Activated CD8-positive, alpha-beta memory T cell treated with anti-CD3 and anti-CD28 coated beads, Interleukin-2, amount 50 U/mL, for 1 hour (primary cell): Measurements from ENCODE around the gene PRR5L.
"Not testable (repeated sequence)": the region's sequence is repeated elsewhere in the genome, so short reads cannot be mapped to it uniquely, and the experiment has no call there.

Experiments used
- DNase-seq: peaks from one replicate; pipeline ENCODE4 v3.0.0-alpha.2; 2020; ENCODE audit errors: extremely low read depth

The PRR5L gene

GRCh38 chr11:36280531-36280930 lies 15.6 kb upstream of the PRR5L start:
- DNase-seq = no peak

- DNase-seq = no peak
Observed at GRCh38 chr11:36281850-36282249, 14.2 kb upstream of the PRR5L start.

DNA sequence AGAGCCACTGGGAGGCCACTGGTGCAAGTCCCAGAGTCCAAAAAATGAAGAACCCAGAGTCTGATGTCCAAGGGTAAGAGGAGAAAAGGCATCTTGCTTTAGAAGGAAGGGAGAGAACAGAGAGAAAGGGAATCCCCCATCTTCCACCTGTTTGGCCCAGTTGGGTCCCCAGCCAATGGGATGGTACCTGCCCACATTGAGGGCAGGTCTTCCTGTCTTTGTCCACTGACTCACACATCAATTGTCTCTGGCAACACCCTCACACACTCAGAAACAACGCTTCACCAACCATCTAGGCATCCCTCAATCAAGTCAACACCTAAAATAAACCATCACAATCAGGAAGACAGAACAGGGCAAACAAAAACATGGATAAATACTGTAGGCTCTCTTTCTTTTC lies 13.2 kb upstream of the PRR5L start:
- DNase-seq = no peak

DNA sequence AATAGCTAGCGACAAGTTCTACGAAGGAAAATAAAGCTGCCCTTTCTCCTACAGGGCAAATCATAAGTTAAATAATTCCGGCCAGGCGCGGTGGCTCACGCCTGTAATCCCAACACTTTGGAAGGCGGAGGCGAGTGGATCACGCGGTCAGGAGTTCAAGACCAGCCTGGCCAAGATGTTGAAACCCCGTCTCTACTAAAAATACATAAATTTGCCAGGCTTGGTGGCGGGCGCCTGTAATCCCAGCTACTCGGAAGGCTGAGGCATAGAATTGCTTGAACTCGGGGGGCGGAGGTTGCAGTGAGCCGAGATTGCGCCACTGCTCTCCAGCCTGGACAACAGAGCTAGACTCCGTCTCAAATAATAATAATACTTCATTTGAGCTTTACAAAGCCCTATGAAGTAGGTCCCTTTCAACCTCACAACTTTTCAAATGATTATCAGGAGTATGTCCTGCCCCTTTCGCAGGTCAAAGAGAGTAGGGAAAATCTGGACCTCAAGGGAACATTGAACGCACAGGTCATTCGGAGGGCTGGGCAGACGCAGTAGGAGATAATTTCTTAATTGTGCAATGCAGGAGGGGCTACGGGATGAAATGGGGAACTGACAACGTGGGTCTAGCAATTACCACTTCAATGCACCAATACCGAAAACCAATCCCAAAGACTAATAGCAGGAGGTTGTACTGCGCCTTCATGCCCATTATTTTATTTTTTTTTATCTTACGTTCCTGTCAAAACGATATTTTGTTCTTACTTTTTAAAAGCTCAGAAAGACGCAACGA lies 7.5 kb upstream of the PRR5L start:
- DNase-seq = no peak

DNA sequence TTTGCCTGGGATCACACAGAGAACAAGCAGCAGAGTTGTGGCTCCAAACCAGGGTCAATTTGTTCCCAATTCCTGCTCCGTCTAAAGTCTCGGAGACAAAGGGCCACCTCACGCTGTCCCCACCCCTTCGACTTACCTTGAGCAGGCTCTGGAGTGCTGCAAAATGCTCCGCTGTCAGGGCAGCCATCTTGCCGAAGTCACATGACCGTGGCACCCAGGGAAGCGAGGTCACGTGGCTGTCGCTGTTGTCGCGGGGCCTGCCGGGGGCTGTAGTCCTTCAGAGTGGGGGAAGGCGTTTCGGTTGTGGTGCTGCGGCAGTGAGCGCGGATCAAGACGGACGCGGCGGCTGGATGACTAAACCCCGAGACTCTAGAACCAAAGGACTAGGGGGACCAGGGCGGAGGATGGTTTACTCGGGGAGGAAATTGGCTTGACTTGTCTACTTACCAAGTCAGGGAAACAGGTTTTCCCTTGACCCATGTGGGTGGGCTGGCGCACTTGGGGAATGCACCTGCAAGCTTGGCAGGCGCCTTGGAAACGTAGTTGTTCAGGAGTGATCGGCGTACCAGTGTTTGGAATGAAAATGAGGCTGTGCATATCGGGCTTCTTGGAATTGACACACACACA lies 6.7 kb upstream of the PRR5L start, which contains the start of gene COMMD9:
COMMD9 (minus strand) TSS at position 199 of the 627 bp plus-strand sequence; CDS start at position 187, 12 bp downstream.
- DNase-seq = peak; percentile 78

DNA sequence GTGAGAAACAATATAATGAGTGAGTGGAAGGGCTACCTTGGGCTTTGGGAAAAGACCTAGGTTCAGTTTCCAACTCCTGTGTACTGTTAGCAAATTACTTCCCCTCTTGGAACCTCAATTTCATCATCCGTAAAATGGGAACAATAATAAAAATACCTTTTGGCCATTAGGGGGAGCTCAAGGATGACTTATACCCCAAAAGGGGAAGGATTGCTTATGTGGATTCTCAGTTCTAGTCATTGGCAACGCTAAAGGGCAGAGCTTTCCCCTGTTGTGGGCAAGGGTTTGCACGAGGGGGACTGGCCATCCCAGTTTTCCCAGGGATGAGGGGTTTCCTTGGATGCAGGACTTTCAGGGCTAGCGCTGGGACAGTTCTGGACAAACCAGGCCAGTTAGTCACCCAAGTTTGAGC lies 3.8 kb upstream of the PRR5L start:
- no peak for DNase-seq

GRCh38 chr11:36296884-36297543 lies 926 bp downstream of the PRR5L start:
- DNase-seq = no peak

DNA sequence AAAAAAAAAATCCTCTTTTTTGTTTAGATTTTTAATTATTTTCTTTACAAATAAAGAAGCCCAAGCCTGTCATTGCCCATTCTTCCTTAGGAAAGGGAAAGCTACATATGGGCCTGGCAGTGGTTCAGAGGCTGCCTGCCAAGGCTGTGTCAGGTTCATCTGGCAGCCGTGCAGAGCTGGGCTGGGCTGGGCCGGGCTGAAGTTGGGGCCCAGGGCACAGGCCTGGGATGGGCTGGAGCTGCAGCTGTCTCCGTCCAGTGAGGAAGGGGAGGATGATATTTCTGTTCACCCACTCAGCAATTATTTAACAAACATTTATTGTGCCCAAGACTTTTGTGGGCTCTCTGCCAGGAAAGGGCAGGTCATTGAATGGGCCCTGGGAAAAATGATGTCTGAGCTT lies 4.6 kb downstream of the PRR5L start:
- no peak for DNase-seq

GRCh38 chr11:36304351-36304750 lies 8.3 kb downstream of the PRR5L start:
- DNase-seq = no peak

DNA sequence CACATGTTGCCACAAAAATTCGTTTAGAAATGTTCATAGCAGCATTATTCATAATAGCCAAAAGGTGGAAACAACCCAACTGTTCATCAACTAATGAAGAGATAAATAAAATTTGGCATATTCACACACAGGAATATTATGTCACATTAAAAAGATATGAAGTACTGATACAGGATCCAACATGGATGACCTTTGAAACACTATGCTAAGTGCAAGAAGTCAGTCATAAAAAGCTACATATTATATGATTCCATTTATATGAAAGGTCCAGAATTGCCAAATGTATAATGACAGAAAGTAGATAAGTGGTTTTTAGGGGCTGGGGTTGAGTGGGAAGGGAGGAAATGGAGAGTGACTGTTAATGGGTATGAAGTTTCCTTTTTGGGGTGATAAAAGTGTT lies 9.0 kb downstream of the PRR5L start:
- no peak for DNase-seq

- no peak for DNase-seq
Observed at GRCh38 chr11:36306888-36307287, 10.8 kb downstream of the PRR5L start.

- DNase-seq = no peak
Observed at GRCh38 chr11:36308577-36308976, 12.5 kb downstream of the PRR5L start.

- DNase-seq = no peak
Observed at GRCh38 chr11:36309779-36310178, 13.7 kb downstream of the PRR5L start.

DNA sequence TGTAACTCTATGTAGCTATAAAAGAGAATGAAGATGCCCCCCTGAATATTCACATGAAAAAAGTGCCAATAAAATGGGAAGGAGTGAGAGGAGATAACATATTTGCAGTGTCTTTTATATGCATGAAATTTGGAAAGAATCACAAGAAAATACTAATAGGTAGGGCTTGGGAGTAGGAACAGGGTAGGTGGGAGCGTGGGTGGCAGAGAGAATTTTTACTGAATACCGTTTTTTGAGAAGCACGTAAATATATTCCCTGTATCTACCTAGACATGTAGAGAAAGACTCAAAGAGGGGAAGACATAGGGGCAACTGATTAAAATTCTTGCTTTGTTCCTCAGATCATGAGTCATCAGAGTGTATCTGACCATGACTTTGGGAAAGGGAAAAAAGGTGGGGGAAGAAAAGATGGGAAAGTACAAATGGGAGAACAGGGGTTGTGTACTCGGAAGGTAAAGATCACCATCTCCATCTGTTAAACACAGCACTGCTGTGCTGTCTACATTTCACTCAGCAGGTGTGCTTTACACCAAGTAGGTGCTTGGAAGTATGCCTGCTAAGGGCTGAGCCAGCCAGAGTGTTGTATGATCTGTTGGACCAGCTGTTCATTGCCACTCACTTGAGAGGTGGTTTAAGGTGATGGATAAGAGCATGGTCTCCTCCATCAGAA lies 16.0 kb downstream of the PRR5L start:
- DNase-seq = no peak

DNA sequence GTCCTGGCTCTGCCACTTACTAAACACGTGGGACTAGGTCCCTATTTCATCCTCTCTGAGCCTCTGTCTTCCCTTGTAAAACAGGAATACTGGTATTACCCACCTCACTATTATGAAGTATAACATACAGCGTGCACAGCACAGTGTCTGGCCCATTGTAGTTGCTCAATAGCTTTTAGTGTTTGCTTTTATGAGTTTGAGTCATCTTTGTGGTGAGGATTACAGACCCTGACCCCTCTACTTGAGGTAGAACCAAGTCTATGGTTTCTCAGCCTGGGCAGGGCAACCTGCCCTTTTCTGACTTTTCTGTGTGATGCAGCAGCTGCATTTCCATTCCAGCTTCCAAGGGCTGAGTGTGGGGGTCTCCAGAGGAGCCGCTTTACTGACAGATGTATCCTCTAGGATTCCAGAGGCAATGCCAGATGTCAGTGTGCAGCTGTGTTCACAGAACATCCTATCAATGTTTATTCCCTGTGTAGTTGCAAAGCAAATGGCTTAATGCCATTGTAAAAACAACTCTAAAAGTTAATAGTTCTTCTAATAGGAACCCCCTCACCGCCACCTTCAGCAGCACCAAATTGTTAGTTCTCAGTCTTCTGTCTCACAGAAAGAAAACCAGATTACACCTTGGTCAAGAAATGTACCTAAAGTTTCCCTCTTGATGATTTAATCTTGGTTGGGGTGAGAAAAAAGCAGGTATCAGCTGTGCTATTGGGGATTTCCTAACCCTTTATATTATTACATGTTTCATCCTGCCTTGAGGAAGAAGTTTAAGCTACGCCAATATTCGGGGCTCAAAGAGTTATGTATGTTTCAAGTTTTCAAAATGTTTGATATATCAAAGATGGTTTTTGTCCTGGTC lies 16.8 kb downstream of the PRR5L start:
- DNase-seq = no peak

DNA sequence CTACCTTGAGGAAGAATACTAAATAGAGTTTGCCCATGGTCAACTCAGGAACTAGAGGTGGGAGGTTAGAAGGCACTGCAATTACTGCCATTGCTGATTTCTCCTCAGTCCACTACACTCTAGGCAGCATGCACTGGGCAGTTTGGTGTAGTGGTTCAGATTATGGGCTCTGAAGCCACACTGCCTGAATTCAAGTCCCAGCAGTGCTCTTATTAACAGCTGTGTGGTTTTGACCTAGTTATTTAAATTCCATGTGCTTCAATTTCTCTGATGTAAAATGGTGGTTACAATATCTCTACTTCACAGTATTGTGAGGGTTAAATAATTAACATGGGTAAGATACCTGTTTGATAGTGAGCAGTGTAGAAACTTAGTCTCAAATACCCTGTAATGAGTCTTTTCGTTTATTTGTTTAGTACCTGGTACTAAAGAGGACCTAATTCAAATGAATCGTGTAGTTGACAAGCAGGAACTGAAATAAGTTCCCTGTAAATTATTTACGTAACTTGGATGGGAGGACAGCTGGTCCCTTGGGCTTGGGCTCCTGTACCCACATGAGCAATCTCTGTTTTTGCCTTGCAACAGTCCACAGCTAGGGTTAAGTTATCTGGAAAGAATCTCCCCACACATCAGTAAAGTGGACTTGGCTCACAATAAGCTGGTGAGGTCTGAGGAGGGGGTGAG lies 17.8 kb downstream of the PRR5L start:
- no peak for DNase-seq

GRCh38 chr11:36314434-36314767 lies 18.3 kb downstream of the PRR5L start:
- no peak for DNase-seq

- no peak for DNase-seq
Observed at GRCh38 chr11:36316049-36316448, 20.0 kb downstream of the PRR5L start.

DNA sequence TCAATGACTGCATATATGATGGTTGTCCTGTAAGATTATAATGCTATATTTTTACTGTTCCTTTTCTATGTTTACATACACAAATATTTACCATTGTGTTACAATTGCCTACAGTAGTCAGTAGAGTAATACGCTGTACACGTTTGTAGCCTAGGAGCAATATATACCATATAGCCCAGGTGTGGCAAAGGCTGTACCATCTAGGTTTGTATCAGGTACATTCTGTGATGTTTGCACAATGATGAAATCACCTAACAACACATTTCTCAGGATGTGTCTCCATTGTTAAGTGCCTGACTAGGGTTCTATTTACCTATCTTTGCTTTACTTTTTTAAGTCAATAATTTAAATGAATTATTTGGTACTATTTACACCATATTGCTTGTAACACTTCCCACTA lies 21.9 kb downstream of the PRR5L start:
- no peak for DNase-seq

DNA sequence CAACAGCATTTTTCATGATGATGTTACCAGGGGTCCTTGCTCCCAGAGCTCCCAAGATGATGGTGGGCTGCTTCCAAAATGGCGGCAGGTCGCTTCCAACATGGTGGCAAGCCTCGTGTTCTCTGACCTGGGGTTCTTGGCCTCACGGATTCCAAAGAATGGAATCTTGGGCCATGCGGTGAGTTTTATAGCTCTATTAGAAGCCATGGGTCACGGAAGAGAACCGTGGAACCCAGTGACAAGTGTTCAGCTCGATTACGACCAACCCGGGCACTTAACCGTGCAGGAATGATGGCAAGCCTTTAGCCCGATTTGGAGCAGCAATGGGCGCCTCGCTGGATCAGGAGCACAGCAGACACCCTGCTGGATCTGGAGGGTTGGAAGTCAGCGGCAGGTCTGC lies 28.9 kb downstream of the PRR5L start:
- not testable (repeated sequence) for DNase-seq

DNA sequence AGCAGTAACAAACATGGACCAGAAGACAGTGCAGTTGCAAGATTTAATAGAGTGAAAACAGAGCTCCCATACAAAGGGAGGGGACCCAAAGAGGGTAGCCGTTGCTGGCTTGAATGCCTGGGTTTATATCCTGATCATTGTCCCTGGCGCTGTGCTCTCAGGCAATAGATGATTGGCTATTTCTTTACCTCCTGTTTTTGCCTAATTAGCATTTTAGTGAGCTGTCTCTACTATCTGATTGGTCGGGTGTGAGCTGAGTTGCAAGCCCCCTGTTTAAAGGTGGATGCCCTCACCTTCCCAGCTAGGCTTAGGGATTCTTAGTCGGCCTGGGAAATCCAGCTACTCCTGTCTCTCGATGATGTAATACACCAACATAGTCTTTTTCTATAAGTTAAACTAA lies 29.3 kb downstream of the PRR5L start:
- not testable (repeated sequence) for DNase-seq
